NCI-H748 (cell line): ENCODE data around the gene ASB16.
A peak's percentile ranks its signal among the peaks of the same experiment; 100 is the strongest.

ENCODE experiments used
- DNase-seq: peaks from one replicate; lab custom pipeline; 2025; ENCODE audit not compliant: unreplicated experiment; lab: John Stamatoyannopoulos, UW

Gene ASB16

GRCh38 chr17:44187131-44187899 lies 16.8 kb downstream of the ASB16 start:
- DNase-seq, result peak; percentile 70

DNA sequence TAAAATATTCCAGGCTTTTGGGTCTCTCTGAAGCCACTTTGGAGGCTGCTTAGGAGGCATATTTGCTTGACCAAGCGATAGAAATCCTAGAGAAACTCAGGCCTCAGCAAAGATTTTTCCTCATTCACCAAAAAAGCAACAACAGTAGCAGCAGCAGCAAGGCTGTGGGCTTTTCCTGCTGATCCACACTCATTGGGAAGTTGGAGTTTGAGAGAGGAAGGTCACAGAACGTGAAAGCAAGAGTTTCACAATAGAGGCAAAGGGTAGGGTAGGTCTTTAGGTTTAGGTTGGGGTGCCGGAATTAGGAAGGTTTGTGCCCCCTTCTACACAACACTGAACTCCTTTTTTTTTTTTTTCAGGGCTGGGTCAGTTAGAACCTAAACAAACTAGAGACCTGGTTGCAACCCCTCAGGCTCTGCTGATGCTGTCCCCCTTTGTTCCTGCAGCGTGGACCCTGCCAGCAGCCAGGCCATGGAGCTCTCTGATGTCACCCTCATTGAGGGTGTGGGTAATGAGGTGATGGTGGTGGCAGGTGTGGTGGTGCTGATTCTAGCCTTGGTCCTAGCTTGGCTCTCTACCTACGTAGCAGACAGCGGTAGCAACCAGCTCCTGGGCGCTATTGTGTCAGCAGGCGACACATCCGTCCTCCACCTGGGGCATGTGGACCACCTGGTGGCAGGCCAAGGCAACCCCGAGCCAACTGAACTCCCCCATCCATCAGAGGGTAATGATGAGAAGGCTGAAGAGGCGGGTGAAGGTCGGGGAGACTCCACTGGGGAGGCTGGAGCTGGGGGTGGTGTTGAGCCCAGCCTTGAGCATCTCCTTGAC lies 18.3 kb downstream of the ASB16 start:
- no peak for DNase-seq

- DNase-seq, result no peak
Measured at GRCh38 chr17:44190481-44190880, 20.0 kb downstream of the ASB16 start.

DNA sequence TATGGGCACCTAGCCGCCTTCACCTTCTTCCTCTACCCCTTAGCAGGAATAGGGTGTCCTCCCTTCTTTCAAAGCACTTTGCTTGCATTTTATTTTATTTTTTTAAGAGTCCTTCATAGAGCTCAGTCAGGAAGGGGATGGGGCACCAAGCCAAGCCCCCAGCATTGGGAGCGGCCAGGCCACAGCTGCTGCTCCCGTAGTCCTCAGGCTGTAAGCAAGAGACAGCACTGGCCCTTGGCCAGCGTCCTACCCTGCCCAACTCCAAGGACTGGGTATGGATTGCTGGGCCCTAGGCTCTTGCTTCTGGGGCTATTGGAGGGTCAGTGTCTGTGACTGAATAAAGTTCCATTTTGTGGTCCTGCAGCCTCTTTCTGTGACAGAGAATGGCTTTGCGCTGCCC lies 20.9 kb downstream of the ASB16 start:
- no peak for DNase-seq

- no peak for DNase-seq
Measured at GRCh38 chr17:44191941-44192496, 21.5 kb downstream of the ASB16 start.

DNA sequence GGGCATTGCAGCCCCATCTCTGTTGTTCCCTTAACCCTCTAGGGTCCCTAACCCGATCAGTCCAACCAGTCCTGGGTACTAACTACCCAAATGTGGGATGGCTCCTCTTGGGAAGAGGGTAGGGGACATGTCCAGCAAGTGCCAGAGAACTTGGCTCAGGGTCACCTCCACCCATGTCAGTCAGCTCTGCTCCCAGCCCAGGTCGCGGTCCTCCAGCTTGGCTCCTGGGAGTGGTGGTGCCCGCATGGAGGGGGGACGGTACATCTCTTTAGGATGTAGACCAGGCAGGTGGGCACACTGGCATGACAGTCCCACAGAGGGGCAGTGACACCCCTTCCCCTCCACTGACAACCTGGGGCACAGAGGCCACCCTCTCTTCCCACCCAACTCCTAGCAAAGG lies 22.2 kb downstream of the ASB16 start:
- no peak for DNase-seq

DNA sequence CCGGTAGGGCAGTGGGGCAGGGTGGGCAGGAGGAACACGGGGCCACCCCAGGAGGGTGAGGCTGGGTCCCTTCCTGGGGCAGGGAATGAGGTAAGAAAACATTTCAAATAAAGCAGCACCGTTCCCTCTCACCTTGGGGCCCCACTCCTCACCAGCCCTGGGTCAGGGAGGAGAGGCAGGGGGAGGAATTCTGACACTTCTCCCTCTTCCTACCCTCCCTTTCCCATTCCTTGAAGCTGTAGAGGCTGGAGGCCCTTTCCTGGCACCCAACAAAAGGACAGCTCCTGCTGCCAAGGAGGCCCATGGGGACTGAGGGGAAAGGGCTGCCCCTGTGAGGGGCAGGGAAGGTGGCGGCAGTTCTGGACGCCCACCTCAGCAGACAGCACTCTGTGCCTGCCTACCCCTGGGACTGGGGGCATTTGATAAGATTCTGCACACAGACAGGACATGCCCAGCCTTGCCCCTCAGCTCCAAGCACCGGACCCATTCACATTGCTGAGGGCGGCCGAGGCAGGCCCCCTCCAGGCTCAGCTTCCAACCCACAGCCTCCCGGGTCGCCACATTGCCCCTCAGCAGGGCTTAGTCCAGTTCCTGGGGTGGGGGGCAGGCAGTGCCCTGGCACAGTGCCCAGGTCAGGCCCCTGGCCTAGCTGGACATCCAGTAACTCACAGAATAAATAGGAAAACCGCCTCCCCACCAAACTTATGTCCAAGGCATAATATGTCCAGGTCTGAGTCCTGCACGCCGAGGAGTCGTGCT lies 23.0 kb downstream of the ASB16 start:
- DNase-seq, result no peak

GRCh38 chr17:44197107-44197506 lies 26.6 kb downstream of the ASB16 start:
- DNase-seq, result no peak

GRCh38 chr17:44197980-44198720 lies 27.6 kb downstream of the ASB16 start:
- peak; percentile 43 for DNase-seq

DNA sequence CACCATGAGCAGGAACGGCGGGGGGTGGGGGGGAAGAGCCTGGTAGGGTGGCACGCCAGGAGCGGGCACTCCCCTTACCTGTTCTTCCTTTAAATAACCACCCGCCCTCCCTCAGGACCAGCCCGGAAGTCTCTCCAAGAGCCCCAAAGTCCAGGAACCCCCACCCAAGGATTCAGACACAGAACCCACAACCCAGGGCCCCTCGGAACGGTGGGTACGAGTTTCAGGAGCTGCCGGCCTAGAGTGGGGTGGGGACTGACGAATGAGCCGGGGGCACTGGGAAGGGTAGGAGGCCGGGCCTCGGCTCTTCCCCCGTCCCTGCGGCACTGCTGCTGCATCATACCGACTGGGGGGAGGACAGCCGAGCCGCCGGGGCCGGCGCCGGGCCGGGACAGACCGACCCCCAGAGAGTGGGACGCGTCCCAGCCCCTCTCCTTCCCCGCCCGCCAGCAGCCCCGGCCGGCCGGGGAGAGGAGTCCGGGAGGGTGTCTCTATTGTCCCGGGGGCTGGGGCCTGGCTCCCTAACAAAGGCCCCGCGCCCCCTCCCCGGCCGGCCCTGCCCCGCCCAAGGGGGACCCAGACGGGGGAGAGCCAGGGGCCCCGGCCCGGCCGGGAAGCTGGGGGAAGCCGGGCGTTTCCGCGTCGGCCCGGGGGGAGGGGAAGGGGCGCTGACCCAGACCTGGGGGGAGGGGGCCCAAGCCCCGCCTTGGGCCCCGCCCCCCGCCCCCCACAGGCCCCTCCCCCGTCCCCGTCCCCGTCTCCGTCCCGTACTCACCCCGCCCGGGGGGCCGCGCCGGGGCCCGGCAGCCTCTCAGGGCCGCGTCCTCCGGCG lies 28.4 kb downstream of the ASB16 start:
- DNase-seq, result peak; percentile 75

- peak; percentile 98 for DNase-seq
Measured at GRCh38 chr17:44199553-44200477, 29.3 kb downstream of the ASB16 start, which contains the start of gene ATXN7L3. TSS of gene ATXN7L3 (minus strand) at chr17:44199884. CDS start at chr17:44198070, 1,814 bp downstream.

GRCh38 chr17:44200478-44201155 lies 30.1 kb downstream of the ASB16 start:
- DNase-seq, result no peak

- DNase-seq, result no peak
Measured at GRCh38 chr17:44202756-44203155, 32.3 kb downstream of the ASB16 start.

GRCh38 chr17:44203731-44204440 lies 33.4 kb downstream of the ASB16 start:
- peak; percentile 82 for DNase-seq

DNA sequence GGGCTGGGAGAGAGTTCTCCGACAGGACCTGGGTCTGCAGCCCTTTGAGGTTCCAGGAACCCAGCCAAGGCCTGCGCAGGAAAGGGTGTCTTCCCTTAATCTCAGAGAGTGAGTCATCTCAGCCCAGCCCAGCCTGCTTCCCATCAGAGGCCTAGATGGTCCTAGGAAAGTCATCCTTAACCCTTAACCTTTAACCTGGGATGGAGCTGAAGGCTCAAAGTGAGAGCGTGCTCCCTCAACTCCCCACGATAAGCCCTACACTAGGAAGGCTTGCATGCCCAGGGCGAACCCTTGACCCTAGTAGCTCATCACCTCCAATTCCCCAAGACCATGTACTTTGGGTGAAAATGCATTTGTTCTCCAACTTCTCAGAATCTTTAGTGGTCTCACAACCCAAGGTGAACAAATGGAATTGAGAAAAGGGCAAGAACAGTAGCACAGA lies 34.0 kb downstream of the ASB16 start:
- DNase-seq, result no peak

GRCh38 chr17:44205962-44206824 lies 35.7 kb downstream of the ASB16 start:
- no peak for DNase-seq
